ENCODE results near the gene SPIC.
"Not testable (repeated sequence)": the region's sequence is repeated elsewhere in the genome, so short reads cannot be mapped to it uniquely, and the experiment has no call there.

The SPIC gene

DNA sequence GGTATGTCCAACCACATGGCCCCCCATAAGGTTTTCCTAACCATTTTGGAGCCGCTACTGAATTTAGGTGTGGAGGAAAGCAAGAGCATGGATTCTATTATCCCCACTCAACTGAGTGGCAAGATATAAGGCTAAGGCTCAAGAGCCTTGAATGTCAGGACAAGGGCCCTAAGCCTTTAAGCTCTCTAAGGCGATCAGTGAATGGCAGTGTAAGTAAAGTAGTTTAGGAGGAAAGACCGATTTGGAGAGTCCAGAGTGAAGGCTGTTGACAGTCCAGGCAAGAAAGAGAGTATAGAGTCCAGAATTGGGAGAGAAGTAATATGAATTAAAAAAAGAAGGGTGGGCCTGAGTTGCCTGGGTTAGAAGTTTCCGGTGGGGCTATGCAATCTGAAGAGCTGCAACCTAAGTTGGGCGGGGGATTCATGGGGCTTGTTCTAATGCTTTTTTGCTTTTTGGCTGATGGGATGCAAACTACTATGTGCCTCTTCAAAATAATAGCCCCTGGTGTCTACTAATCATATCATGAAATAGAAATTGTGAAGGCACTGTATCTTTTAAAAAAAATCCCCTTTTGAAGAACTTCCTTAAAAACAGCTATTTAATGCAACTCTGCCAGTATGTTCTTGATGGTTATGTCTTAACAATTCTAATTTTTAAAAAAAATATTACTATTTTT lies at the start of gene SPIC:
Gene SPIC (plus strand): TSS at position 626 of the 676 bp plus-strand sequence. CDS start 1,569 bp downstream, outside the sequence.
- DNase-seq (ENCODE audit: low spot score): no peak

DNA sequence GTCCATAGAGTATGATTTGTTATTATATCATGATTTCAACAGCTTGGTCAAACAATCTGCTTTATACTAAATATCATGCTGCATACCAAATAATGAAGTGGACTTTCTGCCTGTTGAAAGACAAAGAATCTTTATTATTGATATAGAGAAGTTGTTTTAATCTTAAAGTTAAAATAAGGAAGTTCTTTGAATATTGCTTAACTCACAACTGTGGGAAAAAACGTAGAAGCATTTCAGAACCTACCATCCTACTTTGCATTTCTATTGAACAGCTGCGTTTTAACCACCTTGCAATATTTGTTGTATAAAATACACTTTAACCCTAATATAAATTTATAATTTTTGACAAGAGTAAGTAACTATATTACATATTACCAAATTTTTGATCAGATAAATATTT lies 44.7 kb upstream of the SPIC start:
- DNase-seq (ENCODE audit: low spot score): no peak

DNA sequence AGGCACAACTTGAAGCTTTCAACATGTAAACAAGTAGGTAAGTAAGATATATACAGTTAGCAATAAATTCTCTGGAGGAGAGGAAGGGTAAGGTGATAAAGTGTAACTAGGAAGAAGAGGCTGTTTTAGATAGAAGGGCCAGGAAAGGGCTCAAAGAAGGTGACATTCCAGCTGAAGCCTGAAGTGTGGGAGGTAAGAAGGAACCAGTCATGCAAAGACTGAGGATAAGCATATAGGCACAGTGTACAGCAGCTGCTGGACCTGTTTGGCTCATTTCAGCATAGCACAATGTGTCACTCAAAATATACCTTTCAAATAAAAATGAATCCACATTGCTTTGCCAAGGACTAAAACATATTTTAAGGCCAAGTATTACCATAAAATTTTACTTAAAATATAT lies 39.0 kb upstream of the SPIC start:
- DNase-seq (ENCODE audit: low spot score): no peak

DNA sequence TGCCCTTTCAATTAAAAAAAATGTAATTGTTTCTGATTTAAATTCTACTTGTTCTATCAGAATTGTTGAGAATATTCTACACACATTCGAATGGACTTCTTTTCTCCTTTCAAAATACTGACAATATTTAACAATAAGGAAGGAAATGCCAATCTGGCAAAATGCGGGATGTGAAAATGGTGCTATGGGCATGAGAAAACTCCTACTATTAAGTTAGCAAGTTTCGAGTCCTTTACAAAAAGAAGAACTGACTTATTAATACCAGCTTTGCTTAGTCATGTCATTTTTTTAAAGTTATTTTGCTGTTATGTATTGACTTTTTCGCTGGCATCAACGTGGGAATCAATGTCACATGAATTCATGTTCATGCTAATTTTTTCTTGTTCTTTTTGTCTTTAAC lies 35.9 kb upstream of the SPIC start:
- DNase-seq (ENCODE audit: low spot score): no peak

DNA sequence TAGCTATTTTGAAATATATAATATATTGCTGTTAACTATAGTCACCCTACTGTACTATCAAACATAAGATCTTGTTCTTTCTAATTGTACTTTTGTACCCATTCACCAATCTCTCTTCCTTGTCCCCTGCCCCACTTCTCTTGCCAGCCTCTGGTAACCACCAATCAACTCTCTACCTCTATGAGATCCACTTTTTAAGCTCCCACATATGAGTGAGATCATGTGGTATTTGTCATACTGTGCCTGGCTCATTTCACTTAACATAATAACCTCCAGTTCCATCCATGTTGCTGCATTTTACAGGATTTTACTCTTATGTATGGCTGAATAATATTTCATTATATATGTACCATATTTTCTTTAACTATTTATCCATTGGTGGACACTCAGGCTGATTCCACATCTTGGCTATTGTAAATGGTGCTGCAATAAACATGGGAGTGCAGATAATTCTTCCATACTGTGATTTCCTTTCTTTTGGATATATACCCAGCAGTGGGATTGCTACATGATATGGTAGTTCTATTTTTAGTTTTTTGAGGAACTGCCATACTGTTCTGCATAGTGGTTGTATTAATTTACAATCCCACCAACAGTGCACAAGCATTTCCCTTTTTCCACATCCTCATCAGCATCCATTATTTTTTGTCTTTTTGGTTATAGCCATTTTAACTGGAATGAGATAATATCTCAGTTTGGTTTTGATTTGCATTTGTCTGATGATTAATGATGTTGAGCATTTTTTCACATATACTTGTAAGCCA lies 33.5 kb upstream of the SPIC start:
- no peak for DNase-seq (ENCODE audit: low spot score)

DNA sequence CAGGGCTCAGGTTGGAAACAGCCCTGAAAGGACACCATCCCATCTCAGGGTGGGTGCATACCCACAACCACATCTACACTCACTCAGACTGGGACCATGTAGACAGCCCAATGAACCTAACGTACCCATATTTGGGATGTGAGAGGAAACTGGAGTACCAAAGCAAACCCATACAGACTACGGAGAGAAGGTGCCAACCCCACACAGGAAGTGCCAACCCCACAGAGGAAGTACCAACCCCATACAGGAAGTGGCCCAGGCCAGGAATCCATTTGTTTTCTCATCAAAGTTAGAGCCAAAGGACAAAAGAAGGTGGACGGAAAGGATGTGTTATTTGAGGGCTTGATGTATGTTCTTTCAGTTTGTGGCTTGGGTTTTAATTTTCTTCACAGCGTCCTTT lies 19.5 kb upstream of the SPIC start:
- DNase-seq (ENCODE audit: low spot score): no peak

DNA sequence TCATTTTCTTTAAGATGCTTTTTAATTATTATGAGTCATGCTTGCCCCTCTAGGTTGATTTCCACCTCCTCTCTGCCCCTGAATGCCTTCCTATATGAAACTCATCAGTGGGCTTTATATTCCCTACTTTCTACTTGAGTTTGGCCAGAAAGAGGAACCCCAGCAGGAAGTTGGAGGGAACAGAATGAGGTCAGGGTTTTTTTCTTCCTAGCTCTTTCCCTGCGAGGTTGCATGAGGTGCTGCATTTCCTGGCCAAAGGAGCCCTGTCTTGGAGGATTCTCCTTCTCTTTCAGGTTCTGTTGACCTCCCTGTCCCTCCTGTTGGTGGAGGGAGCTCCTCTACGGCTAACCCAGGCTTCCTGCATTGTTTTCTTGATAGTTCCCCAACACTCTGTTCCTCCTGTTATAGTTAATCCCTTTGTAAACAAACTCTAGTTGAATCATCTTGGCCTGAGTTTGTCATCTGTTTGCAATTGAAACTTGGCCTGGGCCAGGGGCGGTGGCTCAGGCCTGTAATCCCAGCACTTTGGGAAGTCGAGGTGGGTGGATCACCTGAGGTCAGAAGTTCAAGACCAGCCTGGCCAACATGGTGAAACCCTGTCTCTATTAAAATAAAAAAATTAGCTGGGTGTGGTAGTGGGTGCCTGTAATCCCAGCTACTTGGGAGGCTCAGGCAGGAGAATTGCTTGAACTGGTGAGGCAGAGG lies 15.3 kb upstream of the SPIC start:
- no peak for DNase-seq (ENCODE audit: low spot score)

DNA sequence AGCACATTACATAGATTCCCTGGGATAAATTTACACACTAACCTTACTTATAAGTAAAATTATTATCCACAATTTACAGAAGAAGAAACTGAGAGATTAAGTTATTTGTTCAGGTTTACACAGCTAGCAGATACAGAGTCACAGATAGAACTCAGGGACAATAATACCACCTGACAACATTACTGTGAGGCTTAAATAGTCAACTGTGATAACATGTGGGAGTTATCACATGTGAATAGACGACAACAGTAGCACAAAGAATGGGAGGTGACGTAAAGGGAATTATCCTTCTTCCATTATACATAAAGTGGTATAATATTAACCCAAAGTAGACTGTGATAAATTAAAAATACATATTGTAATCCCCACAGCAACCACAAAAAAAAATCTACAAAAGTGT lies 6.2 kb upstream of the SPIC start:
- DNase-seq (ENCODE audit: low spot score): no peak

DNA sequence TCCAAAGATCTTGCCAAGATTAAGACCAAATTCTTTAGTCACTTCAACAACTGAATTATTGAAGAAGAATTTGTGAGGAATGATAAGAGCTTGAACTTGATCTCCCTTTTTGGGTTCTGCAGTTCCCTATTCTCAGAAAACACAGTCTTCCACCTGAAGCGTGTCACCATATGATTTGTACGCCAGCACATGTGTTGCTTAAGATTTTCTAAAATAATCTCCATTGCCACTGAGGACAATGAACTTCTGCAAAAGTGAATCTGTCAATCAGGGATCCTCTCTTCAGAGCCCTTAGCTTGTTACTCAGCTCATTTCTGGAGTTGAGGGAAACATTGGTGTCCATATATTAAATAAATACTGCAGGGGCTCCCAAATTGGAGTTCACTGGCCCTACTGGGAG lies 4.2 kb upstream of the SPIC start:
- no peak for DNase-seq (ENCODE audit: low spot score)

DNA sequence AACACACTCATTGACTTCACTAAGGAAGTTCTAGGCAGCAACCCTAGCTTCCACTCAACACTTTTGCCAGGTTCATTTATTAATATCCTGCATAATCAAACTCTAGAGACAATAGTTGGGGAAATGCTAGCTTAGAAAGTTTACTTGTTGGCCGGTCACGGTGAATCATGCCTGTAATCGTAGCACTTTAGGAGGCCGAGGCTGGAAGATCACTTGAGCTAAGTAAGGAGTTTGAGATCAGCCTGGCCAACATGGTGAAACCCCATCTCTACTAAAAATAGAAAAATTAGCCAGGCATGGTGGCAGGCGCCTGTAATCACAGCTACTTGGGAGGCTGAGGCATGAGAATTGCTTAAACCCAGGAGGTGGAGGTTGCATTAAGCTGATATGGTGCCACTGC lies 3.3 kb upstream of the SPIC start:
- not testable (repeated sequence) for DNase-seq (ENCODE audit: low spot score)

DNA sequence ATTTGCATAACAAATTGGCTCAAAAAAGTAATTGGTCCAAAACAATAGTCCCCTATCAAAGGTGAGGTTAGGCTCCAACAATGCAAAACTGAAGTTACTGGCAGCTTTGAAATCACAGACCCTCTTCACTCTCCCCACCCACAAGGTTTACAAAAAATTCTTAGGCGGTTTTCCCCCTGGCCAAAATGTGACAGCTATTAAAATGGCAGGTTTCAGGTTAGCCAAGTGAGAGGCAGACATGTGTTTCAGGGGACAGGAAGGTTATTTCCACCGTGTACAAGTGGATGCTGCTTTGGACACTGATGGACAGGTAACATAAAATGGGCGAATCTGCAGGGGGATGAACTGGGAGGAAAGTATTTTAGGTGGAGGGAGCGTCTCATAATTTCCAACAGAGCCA lies 888 bp upstream of the SPIC start:
- DNase-seq (ENCODE audit: low spot score): no peak

DNA sequence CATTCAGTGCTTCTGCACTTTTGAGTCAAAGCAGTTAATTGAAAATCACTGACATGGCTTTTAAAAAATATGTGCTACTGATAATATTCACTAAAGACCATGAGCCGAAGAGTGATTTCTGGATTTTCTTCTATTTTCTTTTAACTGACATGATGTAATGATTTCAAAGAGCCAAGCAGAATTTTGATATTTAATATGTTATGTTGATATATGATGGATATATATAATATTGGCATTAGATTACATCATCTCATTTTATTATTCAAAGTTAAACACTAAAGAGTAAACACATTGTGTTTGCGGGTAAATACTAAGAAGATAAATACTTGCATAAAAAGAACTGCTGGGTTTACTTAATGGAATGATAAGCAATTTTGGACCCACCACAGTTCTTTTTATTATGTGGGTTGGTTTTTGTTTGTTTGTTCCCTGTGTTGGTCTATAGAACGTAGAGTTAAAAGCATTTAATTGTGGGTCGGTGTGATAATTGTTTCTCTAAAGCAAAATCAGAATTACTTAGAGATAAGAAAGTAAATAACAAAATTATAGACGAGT lies 692 bp downstream of the SPIC start:
- no peak for DNase-seq (ENCODE audit: low spot score)

DNA sequence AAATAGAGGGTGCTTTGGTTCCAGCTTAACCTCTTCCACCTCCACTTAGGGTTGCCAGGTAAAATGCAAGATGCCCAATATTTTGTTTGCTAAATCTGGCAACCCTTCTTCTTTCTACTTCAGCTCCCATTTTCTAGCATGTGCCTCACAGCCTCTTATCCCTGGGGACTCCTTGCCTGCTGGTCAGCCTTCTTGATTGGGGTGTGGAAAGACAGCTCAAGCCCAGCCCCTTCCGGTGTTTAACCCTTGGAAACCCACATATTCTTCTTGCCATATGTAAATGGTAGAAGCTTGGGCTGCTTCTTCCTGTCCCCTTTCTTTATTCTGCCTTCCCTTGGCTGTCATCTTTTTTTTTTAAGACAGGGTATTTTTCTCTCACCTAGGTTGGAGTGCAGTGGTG lies 5.7 kb downstream of the SPIC start:
- DNase-seq (ENCODE audit: low spot score): no peak

DNA sequence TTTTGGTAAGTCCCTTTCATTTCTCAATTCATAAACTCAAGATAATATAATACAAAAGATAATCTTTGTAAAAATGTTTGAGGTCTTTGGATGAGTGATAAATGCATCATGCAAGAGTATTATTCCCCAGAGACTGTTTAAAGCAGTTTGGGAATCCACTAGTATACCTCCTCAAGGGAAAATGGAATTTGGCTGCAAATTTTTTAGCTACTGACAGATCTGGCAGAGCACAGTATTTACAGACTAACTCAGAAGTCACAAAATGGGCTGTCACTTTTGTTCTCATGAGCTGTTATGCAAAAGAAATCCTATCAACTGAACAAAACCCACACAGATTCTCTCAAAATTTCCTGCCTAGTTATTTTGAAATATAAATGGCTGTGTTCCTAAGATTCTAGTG lies 9.9 kb downstream of the SPIC start:
- DNase-seq (ENCODE audit: low spot score): no peak

DNA sequence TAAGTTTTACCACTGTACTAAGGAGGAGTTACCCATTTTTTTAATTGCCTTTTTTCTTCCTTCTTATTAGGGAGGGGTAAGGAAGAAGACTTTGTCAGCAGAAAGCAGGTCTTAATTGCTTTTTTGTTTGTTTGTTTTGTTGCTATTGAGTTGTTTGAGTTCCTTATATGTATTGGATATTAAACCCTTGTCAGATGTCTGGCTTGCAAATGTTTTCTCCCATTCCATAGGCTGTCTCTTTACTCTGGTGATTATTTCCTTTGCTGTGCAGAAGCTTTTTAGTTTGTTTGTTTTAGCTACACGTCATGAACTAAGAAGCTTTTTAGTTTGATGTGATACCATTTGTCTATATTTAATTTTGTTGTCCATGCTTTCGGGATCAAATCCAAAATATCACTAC lies 13.3 kb downstream of the SPIC start:
- DNase-seq (ENCODE audit: low spot score): no peak

DNA sequence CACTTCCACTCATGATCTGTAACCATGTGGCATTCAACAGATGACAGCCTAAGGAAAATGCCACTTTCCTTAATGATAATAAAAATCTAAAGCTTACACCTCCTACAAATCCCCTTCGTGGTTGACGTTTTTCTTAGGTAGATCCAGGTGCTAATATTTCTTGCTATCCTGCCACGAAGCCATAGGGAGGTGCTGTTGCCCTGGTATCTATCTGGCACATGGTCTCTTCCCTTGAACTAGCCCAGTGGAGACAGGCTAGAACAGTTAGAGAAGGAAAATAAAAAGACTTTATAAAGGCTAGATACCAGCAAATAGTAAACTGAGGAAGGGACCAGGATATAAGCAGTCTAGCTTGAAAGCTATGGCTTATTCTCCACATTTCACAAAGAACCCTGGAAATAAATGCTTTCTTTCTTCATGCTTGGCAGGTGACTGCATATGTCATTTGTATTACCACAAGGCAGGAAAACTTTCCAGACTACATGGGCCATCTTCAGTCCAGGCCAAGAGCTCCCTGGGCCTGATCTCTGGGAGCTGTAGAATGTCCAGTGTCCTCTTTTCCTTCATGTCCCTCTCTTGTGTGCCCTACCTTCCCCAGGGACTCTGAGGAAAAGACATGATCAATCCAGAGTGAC lies 15.3 kb downstream of the SPIC start:
- DNase-seq (ENCODE audit: low spot score): peak; percentile 25

DNA sequence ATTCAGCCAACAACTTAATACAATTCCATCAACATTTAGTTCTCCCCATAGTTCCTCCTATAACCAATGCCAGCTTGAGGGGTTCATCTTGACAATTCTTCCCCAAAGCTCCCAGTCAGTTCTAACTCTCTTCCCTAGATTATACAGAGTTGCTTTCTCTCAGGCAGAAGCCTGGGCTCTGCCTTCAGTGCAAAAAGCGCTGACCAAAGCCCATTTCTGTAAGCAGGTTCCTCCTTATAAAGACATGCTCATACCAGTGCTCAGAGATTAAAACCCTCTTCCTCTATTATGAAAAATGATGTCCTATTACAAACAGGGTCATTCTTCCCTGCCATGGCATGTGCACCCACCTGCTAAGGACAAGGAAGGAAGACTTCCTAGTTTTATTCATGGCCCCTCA lies 16.2 kb downstream of the SPIC start:
- DNase-seq (ENCODE audit: low spot score): no peak

DNA sequence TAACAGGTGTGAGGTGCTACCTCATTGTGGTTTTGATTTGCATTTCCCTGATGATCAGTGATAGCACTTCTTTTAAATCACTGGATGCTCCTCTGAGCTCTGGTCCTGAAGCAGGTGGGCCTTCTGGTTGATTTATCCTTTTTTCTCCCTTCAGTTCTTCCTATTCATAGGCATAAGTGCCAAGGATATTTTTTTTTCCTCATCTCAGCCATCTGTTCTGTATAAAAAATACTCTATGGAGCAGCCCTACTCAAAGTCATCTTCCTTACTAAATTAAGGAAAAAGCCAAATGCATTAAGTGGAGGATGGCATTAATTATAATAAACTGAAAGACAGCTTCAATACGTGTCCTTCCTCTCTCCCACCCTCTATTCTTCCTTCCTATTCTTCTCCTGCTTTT lies 18.4 kb downstream of the SPIC start:
- DNase-seq (ENCODE audit: low spot score): no peak

DNA sequence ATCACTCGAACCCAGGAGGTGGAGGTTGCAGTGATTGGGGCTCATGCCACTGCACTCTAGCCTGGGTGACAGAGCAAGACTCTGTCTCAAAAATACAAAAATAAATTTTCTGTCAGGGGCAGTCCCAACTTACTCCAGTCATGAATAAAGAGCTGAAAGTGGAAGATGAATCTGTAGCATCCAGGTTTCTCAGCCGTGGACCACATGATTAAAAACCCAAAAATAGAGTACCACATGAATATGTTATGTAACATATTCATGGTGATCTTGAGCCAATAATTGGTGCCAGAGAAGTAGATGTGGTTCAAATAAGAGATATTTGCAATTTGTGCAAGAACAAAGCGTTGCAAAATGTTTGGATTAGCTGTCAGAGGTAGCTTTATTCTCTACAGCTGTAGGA lies 23.1 kb downstream of the SPIC start:
- DNase-seq (ENCODE audit: low spot score): no peak

DNA sequence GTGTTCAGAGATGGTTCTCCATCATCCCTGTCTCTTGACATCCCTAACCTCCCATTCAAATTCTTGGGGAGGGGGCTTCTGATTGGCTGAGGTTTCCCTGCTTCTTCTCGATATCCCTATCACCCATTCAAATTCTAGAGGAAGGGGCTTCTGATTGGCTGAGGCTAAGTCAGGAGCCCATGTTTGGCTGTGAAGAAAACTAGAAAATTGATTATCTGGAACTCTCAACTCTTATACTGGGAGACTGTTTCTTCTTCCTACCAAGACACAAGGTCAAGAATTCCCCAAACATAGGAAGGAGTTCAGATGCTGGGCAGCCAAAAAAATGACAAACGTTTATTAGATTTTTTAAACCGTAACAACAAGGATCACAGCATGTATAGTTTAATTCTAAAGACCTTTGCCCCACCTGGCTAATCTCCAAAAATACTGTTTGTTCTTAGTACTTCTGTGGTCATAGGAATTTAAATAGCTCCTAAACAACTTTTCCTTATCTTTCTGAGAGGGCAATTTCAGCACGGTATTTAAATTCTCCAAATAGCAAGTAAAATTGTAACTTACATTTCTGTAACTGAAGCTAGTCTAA lies 26.4 kb downstream of the SPIC start:
- DNase-seq (ENCODE audit: low spot score): no peak

DNA sequence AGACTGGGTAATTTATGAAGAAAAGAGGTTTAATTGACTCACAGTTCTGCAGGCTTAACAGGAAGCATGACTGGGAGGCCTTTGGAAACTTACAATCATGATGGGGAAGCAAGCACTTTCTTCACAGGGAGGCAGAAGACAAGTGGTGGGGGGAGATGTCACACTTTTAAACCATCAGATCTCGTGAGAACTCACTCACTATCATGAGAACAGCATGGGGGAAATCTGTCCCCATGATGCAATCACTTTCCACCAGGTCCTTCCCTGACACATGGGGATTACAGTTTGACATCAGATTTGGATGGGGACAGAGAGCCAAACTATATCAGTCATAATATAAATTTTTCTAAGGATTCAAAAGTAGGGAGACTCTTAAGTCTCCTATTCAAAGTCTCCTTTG lies 46.0 kb downstream of the SPIC start:
- DNase-seq (ENCODE audit: low spot score): no peak

DNA sequence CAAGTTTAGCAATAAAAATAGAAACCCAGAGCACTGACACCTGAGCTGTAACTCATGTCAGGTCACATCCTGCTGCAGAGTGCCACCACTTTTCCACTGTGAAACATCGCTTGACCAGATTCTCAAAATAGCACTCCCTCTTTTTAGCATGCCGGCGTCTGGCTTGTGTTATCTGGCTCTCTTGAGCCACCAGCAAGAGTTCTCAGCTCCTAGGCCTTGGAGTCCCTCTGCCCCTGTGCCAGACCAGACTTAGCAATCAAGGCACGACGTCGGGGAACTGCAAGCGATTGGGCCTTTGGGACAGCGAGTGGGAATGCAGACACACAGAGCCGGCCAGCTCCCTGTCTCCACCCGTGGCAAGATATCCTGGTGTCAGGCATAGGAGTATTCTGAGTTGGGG lies 52.5 kb downstream of the SPIC start:
- no peak for DNase-seq (ENCODE audit: low spot score)

All from kidney capillary endothelial cell (primary cell).